Sciatic nerve (tissue), 2 donors: Measurements from ENCODE around the gene CDK5. TPM values are rescaled to one million over a fixed set of nuclear protein-coding genes. Genes with fewer than 3 reads are reported as not detected.
A peak's percentile ranks its signal among the peaks of the same experiment; 100 is the strongest.

Experiments
- ATAC-seq: fragments of 200-7000 bp; cut with Tn5 transposase; one replicate; pipeline ENCODE4 v1.9.1; 2020; ENCODE audit warnings: mild to moderate bottlenecking, moderate library complexity
- DNase-seq: peaks from one replicate; pipeline ENCODE4 v3.0.0-alpha.2; 2020; ENCODE audit warnings: low spot score
- intact Hi-C: fragments of 100-400 bp; cut with DNase I; formaldehyde crosslinking; loops from one replicate; pipeline ENCODE4 v1.14.2; 2022
- total RNA-seq: library from RNA; stranded (reverse); fragmentation: NEBNext Ultra II Directional; extraction: Animal tissue kit (Norgen Biotek cat#: 25700); gene quantifications from one replicate; pipeline ENCODE4 v1.2.1, GENCODE V29; 2021
- donor health status: DM: no; HTN: no; CAD: no.
- donor health status: DM: no; HTN: no; CAD: no.

Gene CDK5
- total RNA-seq, 1 donor from 2014 or later = 5.7 TPM

DNA sequence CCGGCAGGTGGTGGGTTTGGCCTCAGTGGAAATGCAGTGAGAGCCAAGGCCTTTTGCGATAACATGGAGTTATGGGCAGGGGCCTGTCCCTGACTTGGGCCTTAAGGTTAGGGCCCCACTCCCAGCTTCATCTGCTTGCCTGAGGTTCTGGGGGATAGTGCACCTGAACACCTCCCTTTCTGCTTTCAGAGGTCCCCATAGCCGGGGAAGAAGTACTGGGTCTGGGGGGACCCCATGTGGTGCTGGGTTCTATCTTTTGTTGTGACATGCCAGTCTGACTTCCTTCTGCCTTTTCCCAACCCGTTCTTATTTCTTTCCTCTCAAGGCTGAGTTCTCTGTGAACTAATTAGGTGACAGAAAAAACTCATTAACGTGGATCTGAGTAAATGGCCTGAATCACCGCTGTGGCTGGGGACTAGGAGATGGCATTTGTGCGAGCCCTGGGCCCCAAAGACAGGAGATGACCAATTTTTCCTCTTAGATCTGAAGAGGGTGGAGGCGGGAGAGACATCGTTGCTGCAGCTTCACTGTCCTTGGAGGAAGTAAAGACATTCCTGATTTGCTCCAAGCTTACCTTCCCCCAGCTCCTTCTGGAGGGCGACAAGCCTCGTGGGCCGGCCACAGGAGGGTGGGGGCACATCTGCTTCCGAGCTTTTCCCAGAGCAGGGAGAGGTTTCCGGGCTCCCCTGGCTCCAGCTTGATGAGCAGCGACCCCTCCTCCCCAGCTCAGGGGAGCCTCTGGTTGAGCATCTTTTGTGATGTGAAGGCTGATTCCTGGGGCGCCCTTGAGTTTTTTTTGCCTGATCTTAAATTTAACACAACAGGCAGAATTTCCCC lies 30.5 kb upstream of the CDK5 start:
- ATAC-seq = no peak
- intact Hi-C loops = no loop called here

DNA sequence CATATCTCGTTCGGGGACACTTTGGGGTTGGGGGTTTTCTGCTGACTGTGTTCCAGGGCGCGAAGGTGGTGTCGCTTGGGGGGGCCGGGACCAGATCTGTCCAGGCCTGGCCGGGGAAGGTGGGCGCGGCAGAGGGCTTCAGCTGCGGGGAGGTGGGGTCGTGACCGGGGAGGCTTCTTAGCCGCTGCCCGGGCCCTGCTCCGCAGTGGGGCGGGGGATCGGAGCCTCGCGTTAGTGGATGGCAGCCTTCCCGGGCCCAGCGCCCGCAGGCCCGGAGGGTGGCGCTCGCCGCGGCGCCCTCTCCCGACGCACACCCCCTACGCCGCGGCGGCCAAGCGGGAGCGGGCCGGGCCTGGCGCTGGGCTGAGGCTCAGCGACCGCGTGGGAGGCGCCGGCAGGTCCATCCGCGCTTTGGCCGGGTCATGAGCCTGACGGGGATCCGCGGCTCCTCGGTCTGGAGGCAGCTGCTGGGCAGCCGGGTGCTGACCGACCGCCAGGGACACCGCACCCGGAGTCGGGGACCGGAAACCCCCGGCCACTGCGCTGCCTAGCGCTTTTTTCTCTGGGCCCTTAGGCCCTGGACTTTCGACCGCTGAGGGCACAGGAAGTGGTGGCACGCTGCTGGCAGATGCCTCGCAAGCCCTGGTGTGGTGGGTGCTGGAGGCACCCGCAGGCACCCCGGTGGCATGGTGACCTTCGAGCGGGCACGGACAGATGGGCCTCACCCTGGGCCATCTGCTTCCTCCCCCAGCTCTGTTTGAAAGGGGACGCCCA lies 29.7 kb upstream of the CDK5 start:
- peak; percentile 27 for ATAC-seq
- intact Hi-C loops = no loop called here
- peak; percentile 79 for DNase-seq

More for the DNA sequence above, 30.5 kb upstream of the CDK5 start:
- no peak for DNase-seq

DNA sequence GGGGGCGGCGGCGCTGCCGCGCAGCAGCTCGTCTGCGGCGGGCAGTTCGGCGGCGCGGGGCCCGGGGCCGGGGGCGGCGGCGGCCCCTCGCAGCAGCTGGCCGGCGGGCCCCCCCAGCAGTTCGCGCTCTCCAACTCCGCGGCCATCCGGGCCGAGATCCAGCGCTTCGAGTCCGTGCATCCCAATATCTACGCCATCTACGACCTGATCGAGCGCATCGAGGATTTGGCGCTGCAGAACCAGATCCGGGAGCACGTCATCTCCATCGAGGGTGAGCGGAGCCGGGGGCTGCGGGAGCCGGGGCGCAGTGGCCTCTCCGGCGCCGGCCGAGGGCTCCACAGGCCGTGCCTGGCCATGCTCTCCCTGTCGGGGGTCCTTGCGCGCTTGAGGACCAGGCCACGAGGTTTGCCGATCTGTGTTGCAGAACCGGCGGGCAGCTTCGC lies 29.1 kb upstream of the CDK5 start:
- intact Hi-C loops = no loop called here
- DNase-seq = peak; percentile 67
- no peak for ATAC-seq

DNA sequence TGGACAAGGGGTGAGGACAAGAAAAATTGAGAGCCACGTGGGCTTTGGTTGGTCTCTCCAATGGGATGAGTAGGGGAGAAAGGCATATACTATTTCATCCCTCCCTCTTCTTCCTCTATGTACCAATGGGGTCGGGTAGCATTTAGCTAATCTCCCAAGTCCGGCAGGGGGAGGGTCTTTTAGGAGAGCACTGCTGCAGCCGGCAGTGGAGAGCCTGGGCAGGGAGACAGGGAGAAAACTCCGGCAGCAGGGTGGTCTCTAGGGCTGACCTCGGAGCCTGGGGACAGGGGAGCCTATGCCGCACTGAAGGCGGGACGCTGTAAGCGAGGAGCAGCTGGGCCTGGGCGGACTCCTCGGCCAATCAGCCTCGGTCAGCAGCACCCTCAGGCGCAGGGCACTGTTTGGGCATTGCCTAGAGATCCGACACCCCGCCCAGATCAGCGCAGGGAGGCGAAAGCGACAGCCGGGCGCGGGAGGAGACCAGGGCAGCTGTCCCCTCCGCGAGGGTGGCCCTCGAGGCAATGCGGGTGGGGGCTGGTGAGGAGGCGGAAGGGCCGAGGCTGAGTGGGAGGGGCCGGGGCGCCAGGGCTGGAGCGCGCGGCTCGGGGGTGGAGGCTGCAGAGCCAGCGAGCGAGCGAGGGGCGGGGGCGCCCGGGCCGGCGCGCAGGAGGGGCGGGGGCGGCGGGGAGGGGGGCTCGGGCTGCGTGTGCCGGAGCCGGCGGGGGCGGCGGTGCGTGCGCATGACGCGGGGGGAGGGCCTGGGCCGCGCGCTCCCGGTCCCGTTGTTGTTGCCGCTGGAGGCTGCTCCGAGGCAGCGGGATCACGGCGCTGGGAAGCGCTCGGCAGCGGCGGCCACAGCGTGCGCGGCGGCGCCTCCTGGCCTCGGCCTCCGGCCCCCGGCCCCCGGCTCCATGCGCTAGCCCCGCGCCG lies 28.3 kb upstream of the CDK5 start, which contains the start of gene AGAP3:
Gene AGAP3, plus strand, starts transcription at position 785 of the 930 bp plus-strand sequence. CDS start 267 bp downstream, outside the sequence.
- DNase-seq (peak; percentile 93), ATAC-seq (peak; percentile 76)
- intact Hi-C loops = no loop called here

DNA sequence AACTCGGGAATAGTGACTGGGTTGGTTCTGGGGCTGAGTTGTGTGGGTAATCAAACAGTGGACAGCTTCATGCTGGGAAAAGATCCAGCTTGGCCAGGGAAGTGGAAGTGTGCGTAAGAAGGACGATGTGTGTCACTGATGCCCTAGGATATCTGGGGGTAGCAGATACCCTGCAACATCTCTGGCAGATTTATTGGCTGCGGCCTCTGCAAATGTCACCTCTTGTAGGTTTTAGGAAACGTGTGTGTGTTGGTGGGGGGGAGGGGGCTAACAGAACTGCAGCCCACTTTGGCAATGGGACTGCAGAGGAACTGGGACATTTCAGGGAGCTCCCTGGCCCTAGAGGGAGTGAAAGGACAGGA lies 27.6 kb upstream of the CDK5 start:
- peak; percentile 57 for DNase-seq
- ATAC-seq = no peak
- intact Hi-C loops = no loop called here

DNA sequence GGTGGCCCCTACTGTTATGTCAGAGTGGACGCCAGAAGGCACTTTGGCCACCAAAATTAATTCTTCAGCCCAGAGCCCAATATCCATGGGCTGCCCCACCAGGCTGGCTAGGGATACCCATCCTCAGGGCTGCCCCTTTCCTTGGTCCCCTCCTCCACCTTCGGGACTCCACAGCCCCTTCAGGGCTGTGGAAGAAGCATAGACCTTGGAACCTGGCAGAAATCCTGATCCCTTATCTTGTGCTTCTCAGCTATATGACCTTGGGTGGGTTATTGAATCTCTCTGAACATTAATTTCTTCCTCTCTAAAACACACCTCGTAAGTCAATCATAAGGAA lies 26.1 kb upstream of the CDK5 start:
- DNase-seq = no peak
- no peak for ATAC-seq
- intact Hi-C loops = no loop called here

DNA sequence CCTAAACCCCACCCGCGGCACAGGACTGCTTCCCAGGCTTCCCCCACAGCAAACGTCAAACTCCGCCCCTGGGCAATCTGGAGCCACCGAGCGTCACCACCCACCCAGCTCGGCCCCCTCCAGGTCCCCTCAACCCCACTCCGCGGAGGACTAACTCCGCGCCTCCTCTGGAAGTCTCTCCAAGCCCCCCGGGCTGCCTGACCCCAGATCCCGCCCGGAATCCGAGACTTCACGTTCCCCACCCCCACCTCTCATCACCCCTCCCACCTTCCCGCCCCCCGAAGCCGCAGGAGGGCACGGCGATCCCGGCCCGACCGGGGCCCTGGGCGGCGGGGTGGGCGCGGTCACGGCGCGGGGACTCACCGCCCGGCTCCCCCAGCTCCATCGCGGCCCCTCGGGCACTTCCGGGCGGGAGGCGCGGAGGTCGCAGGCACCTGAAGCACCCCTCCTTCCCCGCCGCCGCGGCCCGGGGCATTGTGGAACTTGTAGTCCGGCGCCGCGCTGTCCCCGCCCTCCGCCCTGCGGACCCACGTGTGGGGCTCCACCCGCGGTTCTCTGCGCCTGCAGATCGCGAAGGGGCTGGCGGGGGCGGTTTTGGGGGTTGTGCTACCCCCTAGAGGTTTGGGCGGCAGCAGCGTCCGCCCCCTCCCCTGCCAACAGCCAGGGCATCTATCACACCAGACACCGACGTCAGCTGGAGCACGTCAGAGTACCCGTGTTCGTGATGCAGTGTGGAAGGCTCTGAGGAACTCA lies 25.6 kb upstream of the CDK5 start, which contains the start of gene TMUB1:
Gene TMUB1, minus strand, starts transcription at position 423 of the 753 bp plus-strand sequence. CDS start 930 bp downstream, outside the sequence.
- intact Hi-C loops = no loop called here
- peak; percentile 41 for ATAC-seq

DNA sequence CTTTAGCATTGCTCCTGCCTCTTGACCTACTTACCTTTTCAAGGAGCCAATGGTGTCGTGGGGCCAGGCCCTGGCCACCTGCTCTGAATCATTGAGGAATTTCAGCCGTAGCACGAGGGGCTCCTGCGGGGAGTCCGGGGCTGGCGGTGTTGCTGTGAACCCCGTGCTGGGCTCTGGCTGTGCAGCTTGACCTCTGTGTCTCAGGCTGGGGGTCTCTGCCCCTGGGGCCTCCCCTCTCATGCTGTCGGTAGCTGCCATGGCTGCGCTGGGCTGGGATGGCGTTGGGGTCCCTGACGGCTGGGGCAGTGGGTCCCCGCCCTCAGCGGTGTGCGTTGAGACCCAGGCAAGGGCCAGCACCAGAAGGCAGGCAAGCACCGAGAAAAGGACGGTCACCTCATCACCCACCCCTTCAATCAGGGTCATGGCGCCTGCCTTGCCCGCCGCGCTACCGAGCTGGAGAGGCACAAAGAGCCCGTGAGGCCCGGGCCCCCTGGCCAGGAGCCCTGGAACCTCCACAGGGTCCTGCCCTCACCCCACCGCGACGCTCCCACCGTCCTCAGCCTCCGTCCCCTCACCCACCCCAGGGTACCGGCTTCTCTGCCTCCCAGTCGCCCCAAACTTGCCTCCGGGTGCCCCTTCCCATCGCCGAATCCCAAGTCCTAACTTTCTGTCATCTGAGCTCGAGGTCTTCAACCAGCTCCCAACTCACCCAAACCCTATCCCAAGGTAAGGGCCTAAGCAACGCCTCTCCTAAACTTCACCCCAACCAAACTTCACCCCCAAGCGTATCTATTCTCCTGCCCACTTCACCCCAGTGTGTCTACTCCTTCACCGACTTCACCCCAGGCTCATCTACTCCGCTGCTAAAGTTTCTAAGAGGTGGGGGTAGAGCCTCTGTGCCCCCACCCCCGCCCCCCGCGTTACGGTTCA lies 24.7 kb upstream of the CDK5 start:
- peak; percentile 66 for DNase-seq
- intact Hi-C loops = no loop called here
- no peak for ATAC-seq

More for the DNA sequence above, 25.6 kb upstream of the CDK5 start, which contains the start of gene TMUB1:
- peak; percentile 89 for DNase-seq

DNA sequence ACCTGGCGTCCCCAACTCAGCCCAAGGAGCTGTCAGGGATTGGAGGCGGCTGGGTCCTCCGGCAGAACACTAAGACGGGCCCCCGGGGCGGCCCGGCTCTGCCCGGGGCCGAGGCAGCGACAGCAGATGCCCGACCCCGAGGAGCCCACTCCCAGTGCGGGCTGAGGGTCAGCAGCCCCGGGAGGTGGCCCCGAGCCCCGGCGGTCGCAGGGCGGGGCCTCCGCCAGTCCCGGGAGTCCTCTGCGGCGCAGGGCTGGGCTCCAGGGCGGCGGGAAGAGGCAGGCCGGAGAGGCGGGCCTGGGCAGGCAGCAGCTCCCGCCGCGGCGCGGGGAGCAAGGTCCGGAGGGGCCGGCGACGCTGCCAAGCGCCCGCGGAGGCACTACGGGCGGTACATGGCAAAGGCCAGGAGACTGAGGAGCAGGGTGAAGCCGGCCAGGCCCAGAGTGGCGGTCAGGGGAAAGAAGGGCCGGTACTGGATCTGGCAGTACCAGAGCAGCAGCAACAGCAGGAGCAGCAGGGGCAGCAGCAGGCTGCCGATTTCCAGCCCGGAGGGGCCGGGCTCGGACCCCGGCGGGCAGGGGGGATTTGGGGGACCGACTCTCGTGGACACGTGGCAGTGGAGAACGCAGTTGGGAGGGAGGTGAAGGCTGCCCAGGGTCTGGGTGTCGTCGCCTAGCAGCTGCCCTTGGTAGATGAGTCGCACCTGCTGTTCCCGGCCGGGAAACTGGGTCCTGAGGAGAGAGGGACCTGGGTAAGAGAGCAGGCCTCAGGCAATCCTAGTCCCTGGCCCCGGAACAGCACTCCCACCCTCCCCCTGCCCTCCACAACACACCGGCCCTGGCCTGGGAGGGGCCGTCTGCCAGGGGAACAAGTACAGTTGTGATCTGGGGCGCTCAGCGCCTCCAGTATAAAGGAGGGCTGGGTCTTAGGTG lies 23.7 kb upstream of the CDK5 start:
- ATAC-seq (no peak), DNase-seq (peak; percentile 73)
- intact Hi-C loops = no loop called here

DNA sequence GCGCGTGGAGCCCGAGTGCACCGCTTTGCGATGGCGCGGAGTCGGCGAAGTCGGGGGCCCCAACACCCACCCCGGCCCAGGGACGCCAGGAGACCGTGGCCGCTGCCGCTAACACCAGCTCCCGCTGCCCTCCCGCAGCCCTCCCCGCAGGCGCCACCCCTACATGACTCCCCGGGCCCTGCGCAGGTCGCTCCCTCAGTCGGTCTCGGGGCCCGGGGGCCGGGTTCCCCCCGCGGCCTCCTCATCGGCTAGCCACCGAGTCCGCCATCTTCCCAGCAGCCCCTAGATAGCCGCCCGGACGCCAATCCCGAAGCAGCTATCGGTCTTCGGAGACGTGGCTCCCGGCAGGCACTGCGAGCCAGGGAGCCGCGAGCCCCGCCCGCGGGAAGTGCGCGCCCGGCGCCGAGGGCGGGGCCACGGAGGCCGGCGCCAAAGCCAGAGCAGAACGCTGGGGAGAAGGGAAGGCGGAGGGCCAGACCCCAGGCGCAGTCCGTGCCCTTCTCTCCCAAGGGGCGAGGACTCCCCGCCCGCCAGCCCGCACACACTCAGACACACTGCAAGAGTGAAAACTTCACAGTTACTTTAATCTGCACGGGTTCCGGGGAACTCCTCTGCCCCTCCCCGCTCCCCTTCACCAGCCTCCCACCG lies 22.9 kb upstream of the CDK5 start, which contains the start of gene FASTK:
Gene FASTK, minus strand, starts transcription at position 288 of the 648 bp plus-strand sequence. Its CDS starts 43 bp downstream, at position 245.
- intact Hi-C loops = no loop called here
- DNase-seq (peak; percentile 93), ATAC-seq (peak; percentile 84)

DNA sequence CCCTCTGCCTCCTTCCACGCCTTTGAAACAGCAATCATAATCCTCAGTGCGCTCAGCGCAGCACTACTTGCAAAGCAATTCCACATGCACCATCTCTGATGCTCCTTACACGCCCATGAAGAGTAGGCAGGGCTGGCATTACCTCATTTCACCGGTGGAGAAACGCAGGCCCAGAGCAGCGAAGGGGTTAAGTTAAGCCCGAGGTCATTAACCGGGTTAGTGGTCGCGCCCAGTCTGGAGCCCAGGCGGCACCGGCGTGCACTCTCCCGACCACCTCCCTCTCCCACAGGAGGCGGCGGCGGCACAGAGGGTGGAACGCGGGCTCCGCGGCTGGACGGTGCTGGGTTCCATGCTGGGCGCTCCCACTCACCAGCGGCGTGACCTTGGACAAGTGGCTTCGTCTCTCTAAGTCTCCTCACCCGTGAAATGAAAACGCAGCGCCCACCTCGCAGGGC lies 22.4 kb upstream of the CDK5 start:
- ATAC-seq (peak; percentile 0), DNase-seq (no peak)
- intact Hi-C loops = no loop called here

DNA sequence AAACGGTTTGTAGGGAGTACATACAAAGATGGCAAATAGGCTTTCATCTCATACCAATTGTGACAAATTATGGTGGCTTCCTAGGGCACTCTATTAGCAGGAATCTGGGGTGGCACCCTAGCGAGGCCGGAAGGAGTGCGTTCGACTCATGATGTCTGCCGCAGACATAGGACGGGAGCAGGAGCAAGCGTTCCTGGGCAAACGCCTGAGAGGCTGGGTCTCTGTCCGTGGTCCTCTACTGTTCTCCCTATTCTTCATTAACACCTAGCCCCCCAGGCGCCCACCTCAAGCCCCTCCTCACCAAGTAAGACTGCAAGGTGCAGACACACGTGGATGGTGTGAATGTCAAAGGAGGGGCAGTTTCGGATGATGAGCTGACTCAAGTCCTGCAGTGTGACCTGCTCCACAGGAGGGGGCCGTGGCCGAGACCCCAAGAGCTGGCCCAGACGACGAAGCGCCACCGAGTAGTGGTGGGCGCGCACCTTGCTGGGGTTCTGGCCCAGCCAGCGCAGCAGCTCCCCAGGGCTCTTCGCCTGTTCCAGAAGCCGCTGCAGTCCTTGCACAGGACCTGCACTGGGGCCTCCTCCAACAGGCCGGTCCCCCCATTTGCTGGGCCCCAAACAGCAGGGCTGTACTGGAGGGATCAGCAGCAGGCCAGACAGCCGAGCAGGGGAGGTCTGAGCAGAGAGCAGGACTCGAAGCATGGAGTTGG lies 21.7 kb upstream of the CDK5 start:
- ATAC-seq = no peak
- intact Hi-C loops = no loop called here
- DNase-seq = no peak

DNA sequence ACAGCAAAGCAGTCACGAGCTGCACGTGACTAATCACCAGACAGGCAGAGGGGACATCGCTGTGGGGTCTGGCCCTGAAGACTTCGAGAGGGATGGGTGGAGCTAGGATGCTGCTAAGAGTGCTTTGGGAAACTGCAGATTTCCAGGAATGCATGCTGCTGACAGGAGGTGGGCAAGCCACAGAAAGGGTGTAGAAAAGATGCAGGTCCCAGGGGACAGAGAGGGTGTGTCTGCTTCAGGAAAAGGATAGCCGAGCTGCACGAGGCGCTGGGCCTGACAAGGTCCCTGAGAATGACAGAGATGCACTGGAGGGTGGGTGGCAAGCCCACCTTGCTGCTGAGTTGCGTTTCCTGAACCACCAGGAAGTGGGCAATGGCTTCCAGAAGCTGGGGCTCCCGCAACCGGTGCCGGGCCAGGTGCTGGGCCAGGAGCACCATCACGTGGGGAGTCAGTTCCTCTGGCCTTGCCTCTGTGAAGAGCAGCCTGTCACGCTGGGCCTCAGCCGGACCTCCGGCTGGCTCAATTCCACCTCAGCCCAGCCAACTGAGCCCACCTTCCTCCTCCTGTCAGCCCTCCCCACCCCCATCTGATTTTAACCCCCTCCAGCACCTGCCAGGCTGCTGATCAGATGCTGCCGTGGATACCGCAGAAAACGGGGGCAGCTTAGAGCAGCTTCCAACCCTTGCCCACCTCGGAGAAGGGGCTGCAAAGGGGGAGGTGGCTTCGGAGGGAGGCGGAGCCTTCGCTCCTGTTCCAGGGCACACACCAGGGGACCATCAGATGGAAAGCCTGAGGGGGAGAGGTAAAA lies 20.7 kb upstream of the CDK5 start:
- ATAC-seq = peak; percentile 1
- DNase-seq = no peak
- intact Hi-C loops = no loop called here

DNA sequence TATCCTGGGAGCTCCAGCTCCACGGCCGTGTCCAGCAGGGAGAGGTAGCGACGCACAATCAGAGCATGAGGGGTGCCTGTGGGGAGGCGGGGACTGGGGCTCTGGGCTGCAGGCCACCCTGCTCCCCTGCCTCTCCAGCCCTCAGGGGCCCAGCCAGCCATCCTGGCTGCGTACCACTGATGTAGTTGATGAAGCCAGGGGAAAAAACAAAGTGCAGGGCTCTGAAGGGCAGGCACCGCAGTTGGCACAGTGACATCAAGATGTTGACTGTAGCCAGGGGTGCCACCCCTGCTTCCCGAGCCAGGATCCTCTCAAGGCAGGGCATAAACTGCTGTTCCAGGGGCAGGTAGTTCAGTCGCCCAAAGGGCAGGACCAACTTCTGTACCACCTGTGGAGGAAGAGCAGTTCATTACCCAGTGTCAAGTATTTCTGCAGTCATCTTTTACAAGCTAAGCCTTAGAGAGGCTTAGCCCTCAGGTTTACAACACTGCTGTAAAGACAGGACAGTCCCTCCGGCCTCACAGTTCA lies 20.1 kb upstream of the CDK5 start:
- no peak for ATAC-seq
- intact Hi-C loops = no loop called here
- DNase-seq = no peak
